HG02763 (cell line): ENCODE measurements around the gene PCDH8.
A peak's percentile ranks its signal among the peaks of the same experiment; 100 is the strongest.

Experiments used
- ATAC-seq: cut with Tn5 transposase; IDR thresholded peaks from one replicate; pipeline ENCODE4 v1.9.1; 2021; ENCODE audit warnings: mild to moderate bottlenecking, moderate library complexity; ENCODE audit not compliant: unreplicated experiment

The PCDH8 gene

GRCh38 chr13:52851137-52851962 is 2.9 kb upstream of the PCDH8 start:
- peak; percentile 82 for ATAC-seq

GRCh38 chr13:52850396-52851136 is 2.1 kb upstream of the PCDH8 start:
- peak; percentile 43 for ATAC-seq

- ATAC-seq = no peak
Observed at GRCh38 chr13:52850072-52850395, 1.6 kb upstream of the PCDH8 start.

- no peak for ATAC-seq
Observed at GRCh38 chr13:52849291-52850071, 1.0 kb upstream of the PCDH8 start.

- ATAC-seq = no peak
Observed at GRCh38 chr13:52847682-52848432, 583 bp downstream of the PCDH8 start.

GRCh38 chr13:52847322-52847681 is 1.1 kb downstream of the PCDH8 start:
- no peak for ATAC-seq

GRCh38 chr13:52846567-52847321 is 1.7 kb downstream of the PCDH8 start:
- no peak for ATAC-seq

GRCh38 chr13:52845766-52846566 is 2.5 kb downstream of the PCDH8 start:
- no peak for ATAC-seq

- ATAC-seq = no peak
Observed at GRCh38 chr13:52845334-52845761, 3.1 kb downstream of the PCDH8 start.

GRCh38 chr13:52844836-52845235 is 3.6 kb downstream of the PCDH8 start:
- no peak for ATAC-seq

- no peak for ATAC-seq
Observed at GRCh38 chr13:52842441-52842840, 6.0 kb downstream of the PCDH8 start.

- no peak for ATAC-seq
Observed at GRCh38 chr13:52840066-52840465, 8.4 kb downstream of the PCDH8 start.

GRCh38 chr13:52838433-52839107 is 9.9 kb downstream of the PCDH8 start:
- no peak for ATAC-seq

- no peak for ATAC-seq
Observed at GRCh38 chr13:52837850-52838249, 10.6 kb downstream of the PCDH8 start.

- no peak for ATAC-seq
Observed at GRCh38 chr13:52835071-52835839, 13.2 kb downstream of the PCDH8 start.

GRCh38 chr13:52833296-52833875 is 15.1 kb downstream of the PCDH8 start:
- ATAC-seq = no peak

GRCh38 chr13:52832313-52832712 is 16.1 kb downstream of the PCDH8 start:
- ATAC-seq = no peak

GRCh38 chr13:52830946-52831345 is 17.5 kb downstream of the PCDH8 start:
- no peak for ATAC-seq
